Subcutaneous abdominal adipose tissue (tissue), 5 donors: ENCODE data around the gene KCNMB2.
"Not testable (repeated sequence)": the region's sequence is repeated elsewhere in the genome, so short reads cannot be mapped to it uniquely, and the experiment has no call there.

Experiments
- H3K27ac ChIP-seq: one replicate; pipeline ENCODE4 v1.7.0; 2013; ENCODE audit warnings: low read depth, mild to moderate bottlenecking, inconsistent platforms, low read length, moderate library complexity
- H3K27me3 ChIP-seq, 5 donors: one replicate each; pipeline ENCODE4 v1.7.0; 2013; ENCODE audit warnings: low read length in 5 of 5, inconsistent platforms in 1 of 5; ENCODE audit not compliant: control insufficient read depth in 5 of 5, insufficient read depth in 4 of 5
- H3K36me3 ChIP-seq, 5 donors: one replicate each; pipeline ENCODE4 v1.7.0; 2013; ENCODE audit warnings: low read length in 5 of 5; ENCODE audit not compliant: control insufficient read depth in 5 of 5, insufficient read depth in 5 of 5
- H3K4me1 ChIP-seq, 5 donors: one replicate each; pipeline ENCODE4 v1.7.0; 2013; ENCODE audit warnings: low read length in 5 of 5, mild to moderate bottlenecking in 3 of 5, moderate library complexity in 1 of 5; ENCODE audit not compliant: control insufficient read depth in 5 of 5, insufficient read depth in 5 of 5
- H3K4me3 ChIP-seq, 5 donors: one replicate each; pipeline ENCODE4 v1.7.0; 2013; ENCODE audit warnings: low read length in 5 of 5, low read depth in 1 of 5
- H3K9ac ChIP-seq, 5 donors: one replicate each; pipeline ENCODE4 v1.7.0; 2013; ENCODE audit warnings: low read length in 5 of 5, mild to moderate bottlenecking in 4 of 5, moderate library complexity in 3 of 5
- H3K9me3 ChIP-seq, 5 donors: one replicate each; pipeline ENCODE4 v1.7.0; 2013; ENCODE audit warnings: low read length in 5 of 5; ENCODE audit not compliant: control insufficient read depth in 5 of 5
- donor health status: healthy.
- donor health status: healthy.
- donor health status: healthy.
- donor health status: healthy.
- donor health status: healthy.

Gene KCNMB2

DNA sequence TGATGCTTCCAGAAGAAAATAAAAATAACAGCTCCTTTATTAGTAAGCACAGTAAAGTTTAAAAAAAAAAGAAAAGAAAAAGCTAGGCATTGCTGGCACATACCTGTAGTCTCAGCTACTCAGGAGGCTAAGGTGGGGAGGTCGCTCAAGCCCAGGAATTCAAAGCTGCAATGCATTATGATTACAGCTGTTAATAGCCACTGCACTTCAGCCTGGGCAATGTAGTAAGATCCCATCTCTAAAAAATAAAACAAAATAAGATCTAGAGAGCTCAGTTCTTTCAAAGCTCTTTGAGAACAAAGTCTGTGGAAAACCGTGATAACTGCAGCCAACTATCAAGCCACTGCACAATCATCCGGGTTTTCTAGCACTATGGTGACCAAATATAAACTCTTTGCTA, 323.1 kb downstream of the KCNMB2 start:
- no peak overlapping the region for H3K27ac ChIP-seq
- no peaks in the 10 kb centered on the region for H3K4me1 ChIP-seq
- H3K4me3 ChIP-seq, result no peak overlapping the region
- H3K27me3 ChIP-seq, result no peaks in the 10 kb centered on the region
- no peak overlapping the region for H3K9ac ChIP-seq
- H3K9me3 ChIP-seq, result no peaks in the 10 kb centered on the region
- H3K36me3 ChIP-seq, result no peaks in the 10 kb centered on the region

DNA sequence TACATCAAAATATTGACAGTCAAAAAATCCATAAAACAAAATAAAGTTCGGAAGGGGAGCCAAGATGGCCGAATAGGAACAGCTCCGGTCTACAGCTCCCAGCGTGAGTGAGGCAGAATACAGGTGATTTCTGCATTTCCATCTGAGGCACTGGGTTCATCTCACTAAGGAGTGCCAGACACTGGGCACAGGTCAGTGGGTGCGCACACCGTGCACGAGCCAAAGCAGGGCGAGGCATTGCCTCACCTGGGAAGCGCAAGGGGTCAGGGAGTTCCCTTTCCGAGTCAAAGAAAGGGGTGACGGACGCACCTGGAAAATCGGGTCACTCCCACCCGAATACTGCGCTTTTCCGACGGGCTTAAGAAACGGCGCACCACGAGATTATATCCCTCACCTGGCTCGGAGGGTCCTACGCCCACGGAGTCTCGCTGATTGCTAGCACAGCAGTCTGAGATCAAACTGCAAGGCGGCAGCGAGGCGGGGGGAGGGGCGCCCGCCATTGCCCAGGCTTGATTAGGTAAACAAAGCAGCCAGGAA, 323.7 kb downstream of the KCNMB2 start:
- not testable (repeated sequence) for H3K4me1 ChIP-seq, H3K9ac ChIP-seq, H3K27ac ChIP-seq, H3K9me3 ChIP-seq, H3K4me3 ChIP-seq, H3K27me3 ChIP-seq, H3K36me3 ChIP-seq

- Histone ChIP-seq H3K36me3 (no peaks in the 10 kb centered on the region), H3K4me3 (no peak overlapping the region), H3K9ac (no peak overlapping the region)
Observed at GRCh38 chr3:178868681-178869080, 332.4 kb downstream of the KCNMB2 start.

GRCh38 chr3:178870085-178870484, 333.8 kb downstream of the KCNMB2 start:
- no peak overlapping the region for H3K9ac ChIP-seq
- H3K36me3 ChIP-seq, result no peaks in the 10 kb centered on the region
- H3K27ac ChIP-seq, result no peak overlapping the region
- no peaks in the 10 kb centered on the region for H3K4me1 ChIP-seq
- no peak overlapping the region for H3K4me3 ChIP-seq
- no peaks in the 10 kb centered on the region for H3K9me3 ChIP-seq
- no peaks in the 10 kb centered on the region for H3K27me3 ChIP-seq

More at GRCh38 chr3:178868681-178869080, 332.4 kb downstream of the KCNMB2 start:
- H3K9me3 ChIP-seq, result no peaks in the 10 kb centered on the region
- no peak overlapping the region for H3K27ac ChIP-seq
- no peaks in the 10 kb centered on the region for H3K27me3 ChIP-seq
- H3K4me1 ChIP-seq, result no peaks in the 10 kb centered on the region

GRCh38 chr3:178875157-178875556, 338.9 kb downstream of the KCNMB2 start:
- H3K27ac ChIP-seq, result no peak overlapping the region
- H3K36me3 ChIP-seq, result no peaks in the 10 kb centered on the region
- no peaks in the 10 kb centered on the region for H3K27me3 ChIP-seq
- H3K9ac ChIP-seq, result no peak overlapping the region
- no peaks in the 10 kb centered on the region for H3K9me3 ChIP-seq
- no peak overlapping the region for H3K4me3 ChIP-seq
- H3K4me1 ChIP-seq, result no peaks in the 10 kb centered on the region

DNA sequence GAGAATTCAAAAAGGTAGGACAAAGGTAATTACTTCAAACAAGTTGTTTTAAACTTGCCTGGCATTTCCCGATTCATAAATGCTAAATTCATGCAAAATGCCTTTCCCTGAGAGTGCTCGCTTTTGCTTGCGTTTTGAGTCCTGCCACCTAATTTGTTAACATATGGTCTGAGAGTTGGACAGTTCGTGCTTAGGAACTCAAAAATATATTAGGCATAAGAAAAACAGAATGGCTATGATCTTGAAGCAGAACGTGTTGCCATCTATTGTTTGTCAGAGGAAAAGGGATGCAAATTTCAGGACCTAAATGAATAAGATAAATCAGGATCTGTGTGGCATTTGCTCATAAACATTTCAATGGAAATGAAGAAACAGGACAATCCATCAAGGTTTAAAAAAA, 339.6 kb downstream of the KCNMB2 start:
- Histone ChIP-seq H3K27me3 (no peaks in the 10 kb centered on the region), H3K9me3 (no peaks in the 10 kb centered on the region), H3K4me1 (no peaks in the 10 kb centered on the region), H3K4me3 (no peak overlapping the region), H3K9ac (no peak overlapping the region), H3K36me3 (no peaks in the 10 kb centered on the region), H3K27ac (no peak overlapping the region)

- Histone ChIP-seq H3K27ac (no peak overlapping the region), H3K4me1 (no peaks in the 10 kb centered on the region), H3K27me3 (no peaks in the 10 kb centered on the region), H3K4me3 (no peak overlapping the region), H3K36me3 (no peaks in the 10 kb centered on the region), H3K9me3 (peaks cover 0 to 3% (median 0%) of the 10 kb centered on the region in 5 donors), H3K9ac (no peak overlapping the region)
Observed at GRCh38 chr3:178880274-178880673, 344.0 kb downstream of the KCNMB2 start.
